MCF 10A (cell line): ENCODE data around the gene TCEAL9. TPM values are rescaled to one million over a fixed set of nuclear protein-coding genes. Genes with fewer than 3 reads are reported as not detected.

Experiments
- Bru-seq: library from RNA; stranded (reverse); fragments of 400-500 nt; gene quantifications from one replicate; lab custom pipeline; 2021; lab: Mats Ljungman, UMichigan
- BruChase-seq, 2 experiments: library from RNA; stranded (reverse); fragments of 400-500 nt; gene quantifications; one replicate each; lab custom pipeline; 2021; lab: Mats Ljungman, UMichigan
- BruUV-seq: library from RNA; stranded (reverse); fragments of 400-500 nt; replicated peaks from 2 replicates; lab custom pipeline; 2021; lab: Mats Ljungman, UMichigan
- CTCF ChIA-PET: fragments of 300-600 bp; sonication (Branson Sonifier 250); formaldehyde crosslinking; extraction: SDS; loops from one replicate; lab custom pipeline; 2021; ENCODE audit warnings: antibody characterized with exemption, inconsistent platforms; lab: Yijun Ruan, JAX
- POLR2A ChIA-PET: fragments of 300-600, 350-650 bp; sonication (Branson Sonifier 250); formaldehyde crosslinking; extraction: SDS; loops from one replicate; lab custom pipeline; 2020; ENCODE audit warnings: antibody characterized with exemption, inconsistent platforms; lab: Yijun Ruan, JAX
- DNase-seq: peaks from one replicate; pipeline ENCODE4 v3.0.0-alpha.2; 2018; ENCODE audit not compliant: unreplicated experiment
- H3K27ac Mint-ChIP-seq: one replicate; pipeline ENCODE4 v1.8.0; 2022; ENCODE audit warnings: mild to moderate bottlenecking, low read depth, mixed read lengths; ENCODE audit not compliant: unreplicated experiment
- H3K27me3 Mint-ChIP-seq: one replicate; pipeline ENCODE4 v1.8.0; 2022; ENCODE audit warnings: mixed read lengths; ENCODE audit not compliant: insufficient read depth, unreplicated experiment
- H3K36me3 Mint-ChIP-seq: one replicate; pipeline ENCODE4 v1.8.0; 2022; ENCODE audit warnings: mild to moderate bottlenecking, moderate library complexity, mixed read lengths; ENCODE audit not compliant: insufficient read depth, unreplicated experiment
- H3K4me1 Mint-ChIP-seq: one replicate; pipeline ENCODE4 v1.8.0; 2022; ENCODE audit warnings: mixed read lengths; ENCODE audit not compliant: insufficient read depth, unreplicated experiment
- H3K4me3 Mint-ChIP-seq: one replicate; pipeline ENCODE4 v1.8.0; 2022; ENCODE audit warnings: mild to moderate bottlenecking, moderate library complexity, mixed read lengths; ENCODE audit not compliant: unreplicated experiment
- H3K9me3 Mint-ChIP-seq: one replicate; pipeline ENCODE4 v1.8.0; 2022; ENCODE audit warnings: mixed read lengths; ENCODE audit not compliant: unreplicated experiment
- CTCF ChIP-seq: fragments of 200-600 bp; IDR thresholded peaks from one replicate; pipeline ENCODE4 v1.8.0; 2022; ENCODE audit warnings: antibody characterized with exemption, mild to moderate bottlenecking; ENCODE audit not compliant: unreplicated experiment
- intact Hi-C: fragments of 100-400 bp; cut with micrococcal nuclease; formaldehyde crosslinking; loops from 2 replicates; pipeline ENCODE4 v1.14.1; 2022
- long read RNA-seq: library from polyadenylated mRNA; stranded (forward); transcript quantifications from one replicate; pipeline ENCODE4 v2.0.0, GENCODE V29; 2022
- total RNA-seq: library from RNA; stranded (reverse); gene quantifications from 2 replicates; pipeline ENCODE4 v1.2.3, GENCODE V29; 2022

Gene TCEAL9
- total RNA-seq, result 40.3 and 63.9 TPM in 2 replicates
- Bru-seq, nascent RNA, result percentile 98 among the genes with signal in this experiment
- percentile 100 among the genes with signal in this experiment for BruChase-seq, experiment 1, labeled RNA remaining after a 6-hour chase
- BruChase-seq, experiment 2, labeled RNA remaining after a 2-hour chase, result percentile 99 among the genes with signal in this experiment
- long read RNA-seq, transcript TCEAL9-201 (2 exons, 699 nt), result minor isoform, 28 of 134 reads
- long read RNA-seq, transcript TCEAL9-203 (1 exons, 1,938 nt), result minor isoform, 6 of 134 reads
- long read RNA-seq, transcript TCEAL9-202 (3 exons, 1,033 nt), result major isoform, 95 of 134 reads
- long read RNA-seq, partial matches to known transcripts, result 3 of 134 reads
- long read RNA-seq, other reads (novel, unspliced or antisense), result 2 of 134 reads

GRCh38 chrX:103356130-103356798 lies at the start of gene TCEAL9:
Gene TCEAL9, plus strand, starts transcription at chrX:103356506. Its CDS starts 1,179 bp downstream, at chrX:103357685.
- no TSS peak for BruUV-seq
- Mint-ChIP-seq H3K4me3 (peak within 1 kb of the TSS; percentile 93), H3K36me3 (peaks cover 25% of the 10 kb centered on the region), H3K4me1 (peaks cover 6% of the 10 kb centered on the region), H3K27ac (peak within 1 kb of the TSS; percentile 89), H3K27me3 (peaks cover 52% of the 10 kb centered on the region), H3K9me3 (no peaks in the 10 kb centered on the region)
- no peak for TF ChIP-seq CTCF
- ChIA-PET CTCF (interaction anchor here (0.5 to 2.2 kb wide), 3 partner anchors 13 to 108 kb away, joined by 4 to 11 read pairs (median 8); no protein-coding TSS in a partner anchor), POLR2A (interaction anchor here (0.6 to 3.2 kb wide), 17 partner anchors 9 to 124 kb away, joined by 3 to 51 read pairs (median 5); partner anchors contain the start of gene BEX3)
- intact Hi-C loops, result loop anchor here (1.0 kb wide), 1 partner anchor 97 kb away; no protein-coding TSS in a partner anchor
- DNase-seq, result peak; percentile 55

DNA sequence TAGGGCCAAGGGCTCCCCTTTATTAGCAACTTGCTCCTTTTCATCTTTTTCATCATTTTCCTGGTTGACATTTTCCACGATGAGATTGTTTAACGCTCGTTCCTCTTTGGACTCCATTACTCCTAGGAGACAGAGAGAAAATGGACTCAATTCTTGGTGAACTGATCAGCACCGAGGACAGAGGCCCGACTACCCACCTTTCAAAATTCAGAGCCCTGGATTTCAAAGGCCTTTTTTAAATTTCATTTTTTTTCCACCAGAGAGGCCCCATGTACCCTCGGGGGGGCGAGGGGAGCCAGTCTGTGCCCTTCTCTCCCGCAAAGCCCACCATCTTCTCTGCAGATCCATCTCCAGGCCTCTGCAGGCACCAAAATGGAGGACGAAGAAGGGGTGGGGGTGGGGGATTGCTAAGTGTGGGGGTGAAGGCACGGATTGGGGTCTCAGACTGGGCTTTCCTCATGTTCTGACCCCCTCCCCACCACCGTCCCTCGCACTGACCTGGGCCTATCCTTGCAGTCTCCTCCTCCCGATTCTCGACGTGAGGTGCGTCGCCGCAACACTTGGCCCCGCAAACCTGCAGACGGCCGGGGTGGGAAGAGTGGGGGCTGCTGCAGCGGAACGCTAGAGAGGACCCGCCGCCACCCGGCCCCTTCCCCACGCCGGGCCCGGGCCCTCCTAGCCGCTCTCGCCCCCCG lies 46.3 kb upstream of the TCEAL9 start:
- H3K4me3 Mint-ChIP-seq, result no peak overlapping the region
- no peak overlapping the region for H3K27ac Mint-ChIP-seq
- peaks cover 60% of the 10 kb centered on the region for H3K27me3 Mint-ChIP-seq
- TF ChIP-seq CTCF, result no peak
- ChIA-PET CTCF (interaction anchor here (1.3 kb wide), 1 partner anchor 154 kb away, joined by 4 read pairs; no protein-coding TSS in a partner anchor), POLR2A (no interaction called here)
- intact Hi-C loops, result no loop called here
- no peaks in the 10 kb centered on the region for H3K36me3 Mint-ChIP-seq
- H3K9me3 Mint-ChIP-seq, result no peaks in the 10 kb centered on the region
- no TSS peak for BruUV-seq
- no peaks in the 10 kb centered on the region for H3K4me1 Mint-ChIP-seq
- no peak for DNase-seq

DNA sequence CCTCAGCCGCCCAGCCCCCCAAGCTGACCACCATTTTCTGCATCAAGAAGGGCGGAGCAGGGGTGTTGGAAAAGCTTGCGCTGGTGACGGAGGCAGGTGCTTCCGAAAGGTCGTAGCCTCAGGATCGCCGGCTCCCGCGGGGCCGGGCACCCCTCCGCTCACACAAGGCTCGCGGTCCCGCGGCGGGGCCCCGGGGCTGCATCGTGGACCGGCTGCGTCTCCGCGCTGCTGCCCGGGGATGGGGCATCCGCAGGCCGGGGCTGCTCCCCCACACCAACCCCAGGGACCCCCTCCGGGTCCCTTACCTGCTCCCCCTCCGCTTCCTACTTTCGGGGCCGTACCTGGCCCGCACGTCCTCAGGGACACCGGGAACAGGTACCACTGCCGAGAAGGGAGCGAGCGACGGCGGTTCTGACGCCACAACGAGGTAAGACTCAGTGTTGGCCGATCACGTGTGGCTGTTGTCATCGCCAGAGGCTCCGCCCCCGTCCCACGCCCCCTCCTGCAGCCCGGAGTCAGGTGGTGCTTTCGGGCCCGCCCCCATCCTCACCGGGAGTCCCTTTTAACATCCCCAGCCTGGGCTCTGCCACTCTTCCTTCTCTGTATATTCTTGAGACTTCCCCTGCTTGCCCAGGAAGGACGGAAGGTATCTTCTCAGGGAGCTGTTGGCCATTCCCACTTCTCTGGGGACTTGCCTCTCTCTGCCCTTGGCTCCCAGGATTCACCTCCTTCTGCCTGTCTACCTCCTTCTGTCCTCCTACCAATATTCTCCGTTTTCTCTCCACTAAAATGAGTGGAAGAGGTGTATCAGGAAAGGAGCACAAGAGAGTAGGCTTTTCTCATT lies 45.5 kb upstream of the TCEAL9 start, which contains the start of gene BEX2:
TSS of gene BEX2 (minus strand) at position 436 of the 844 bp plus-strand sequence. CDS start 1,014 bp downstream, outside the sequence.
- intact Hi-C loops, result no loop called here
- CTCF ChIA-PET, result interaction anchor here (1.3 kb wide), 1 partner anchor 153 kb away, joined by 4 read pairs; no protein-coding TSS in a partner anchor

More for the DNA sequence above, 45.5 kb upstream of the TCEAL9 start, which contains the start of gene BEX2:
- no peaks in the 10 kb centered on the region for H3K36me3 Mint-ChIP-seq
- H3K27me3 Mint-ChIP-seq, result peaks cover 52% of the 10 kb centered on the region
- DNase-seq, result no peak
- POLR2A ChIA-PET, result no interaction called here
- TF ChIP-seq CTCF, result no peak
- H3K4me1 Mint-ChIP-seq, result no peaks in the 10 kb centered on the region
- H3K9me3 Mint-ChIP-seq, result no peaks in the 10 kb centered on the region
- no TSS peak for BruUV-seq
- no peak within 1 kb of the TSS for H3K27ac Mint-ChIP-seq
- H3K4me3 Mint-ChIP-seq, result no peak within 1 kb of the TSS
